Karpas-422 (cell line): Measurements from ENCODE around the gene TRPM3. TPM values are rescaled to one million over a fixed set of nuclear protein-coding genes. Genes with fewer than 3 reads are reported as not detected.

Experiments
- DNase-seq: peaks from one replicate; pipeline ENCODE4 v3.0.0-alpha.2; 2015
- H2AFZ ChIP-seq: fragments of 200-600 bp; sonication (generic); 2 replicates; pipeline ENCODE4 v1.6.1; 2014; ENCODE audit warnings: antibody characterized with exemption, low read length, mixed read lengths
- H3K27ac ChIP-seq: fragments of 200-600 bp; sonication (generic); 2 replicates; pipeline ENCODE4 v1.5.1; 2014; ENCODE audit warnings: mild to moderate bottlenecking, low read length, moderate library complexity
- H3K27me3 ChIP-seq: fragments of 200-600 bp; sonication (generic); 2 replicates; pipeline ENCODE4 v1.6.1; 2014; ENCODE audit warnings: low read length, mixed read lengths
- H3K36me3 ChIP-seq: fragments of 200-600 bp; sonication (generic); 2 replicates; pipeline ENCODE4 v1.6.1; 2014; ENCODE audit warnings: low read length, mixed read lengths; ENCODE audit not compliant: insufficient read depth
- H3K4me1 ChIP-seq: fragments of 200-600 bp; sonication (generic); 2 replicates; pipeline ENCODE4 v1.6.1; 2014; ENCODE audit warnings: mild to moderate bottlenecking, low read length, mixed read lengths
- H3K4me2 ChIP-seq: fragments of 200-600 bp; sonication (generic); 2 replicates; pipeline ENCODE4 v1.6.1; 2014; ENCODE audit warnings: low read length, low read depth, mild to moderate bottlenecking; ENCODE audit not compliant: poor library complexity, severe bottlenecking
- H3K4me3 ChIP-seq: fragments of 200-600 bp; sonication (generic); 2 replicates; pipeline ENCODE4 v1.5.1; 2014; ENCODE audit warnings: mild to moderate bottlenecking, antibody characterized with exemption, low read length, mixed read lengths
- H3K79me2 ChIP-seq: fragments of 200-600 bp; sonication (generic); 2 replicates; pipeline ENCODE4 v1.6.1; 2014; ENCODE audit warnings: mild to moderate bottlenecking, low read length, mixed read lengths
- H3K9ac ChIP-seq: fragments of 200-600 bp; sonication (generic); 2 replicates; pipeline ENCODE4 v1.6.0; 2014; ENCODE audit warnings: low read length
- H3K9me2 ChIP-seq: fragments of 200-600 bp; sonication (generic), shearing (Covaris generic); replicated peaks from 2 replicates; pipeline ENCODE4 v1.6.0; 2014; ENCODE audit warnings: mild to moderate bottlenecking, low read length, moderate library complexity; ENCODE audit not compliant: insufficient read depth
- H3K9me3 ChIP-seq: fragments of 300-700, 200-600 bp; sonication (generic); 2 replicates; pipeline ENCODE4 v1.6.1; 2014; ENCODE audit warnings: low read length, mixed read lengths
- H4K20me1 ChIP-seq: fragments of 200-600 bp; sonication (generic); 2 replicates; pipeline ENCODE4 v1.6.1; 2014; ENCODE audit warnings: mild to moderate bottlenecking, antibody characterized with exemption, low read length, low read depth; ENCODE audit not compliant: insufficient read depth
- total RNA-seq: library from RNA; depleted of rRNA; stranded (reverse); fragments of >200 nt; shearing (Covaris generic); gene quantifications from 2 replicates; pipeline ENCODE4 v1.2.3, GENCODE V29; 2014; ENCODE audit warnings: low replicate concordance

The TRPM3 gene
- total RNA-seq, 1 experiment from 2014 or later = not detected

DNA sequence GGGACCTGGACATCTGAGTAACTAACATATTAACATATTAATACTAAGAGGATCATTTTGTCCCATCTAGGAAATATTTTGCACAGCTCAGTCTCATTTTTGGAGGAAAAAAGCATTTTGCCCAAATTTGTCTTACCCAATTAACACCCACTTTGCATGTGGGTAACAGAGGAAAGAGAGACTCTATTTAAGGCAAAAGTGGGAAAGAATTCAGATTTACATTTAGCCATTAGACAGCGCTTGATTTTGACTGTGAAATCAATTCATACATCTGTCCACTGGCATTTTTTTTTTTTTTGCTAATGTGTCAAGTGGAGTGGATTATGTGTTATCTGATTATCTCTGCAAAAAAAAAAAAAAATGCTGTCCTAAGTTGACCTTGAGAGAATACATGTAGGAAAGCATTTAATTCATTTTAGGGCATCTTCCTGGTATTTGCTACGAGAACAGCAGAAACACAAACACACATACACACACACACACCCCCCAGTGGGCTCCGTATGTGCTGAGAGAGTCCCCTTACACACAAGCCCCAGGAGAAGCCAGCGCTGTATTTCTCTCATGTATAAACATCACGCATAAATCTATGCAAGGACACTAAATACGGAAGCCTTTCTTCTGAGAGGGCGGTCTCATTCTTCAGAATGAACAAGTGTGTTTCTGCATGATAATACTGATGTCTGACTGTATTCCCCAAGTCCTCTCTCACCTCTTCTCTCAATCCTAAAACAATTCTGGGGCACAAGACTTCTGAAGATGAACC is 505.0 kb downstream of the TRPM3 start:
- H3K27me3 ChIP-seq = no peaks in the 10 kb centered on the region
- H3K9me3 ChIP-seq = no peaks in the 10 kb centered on the region
- H3K27ac ChIP-seq = no peak overlapping the region
- H3K4me2 ChIP-seq = peak overlapping the region; percentile 36
- H4K20me1 ChIP-seq = no peaks in the 10 kb centered on the region
- DNase-seq = no peak
- H3K36me3 ChIP-seq = no peaks in the 10 kb centered on the region
- H3K79me2 ChIP-seq = no peaks in the 10 kb centered on the region
- peaks cover 25% of the 10 kb centered on the region for H3K4me1 ChIP-seq
- H3K4me3 ChIP-seq = no peak overlapping the region
- no peaks in the 10 kb centered on the region for H3K9me2 ChIP-seq
- no peak overlapping the region for H2AFZ ChIP-seq
- no peak overlapping the region for H3K9ac ChIP-seq

DNA sequence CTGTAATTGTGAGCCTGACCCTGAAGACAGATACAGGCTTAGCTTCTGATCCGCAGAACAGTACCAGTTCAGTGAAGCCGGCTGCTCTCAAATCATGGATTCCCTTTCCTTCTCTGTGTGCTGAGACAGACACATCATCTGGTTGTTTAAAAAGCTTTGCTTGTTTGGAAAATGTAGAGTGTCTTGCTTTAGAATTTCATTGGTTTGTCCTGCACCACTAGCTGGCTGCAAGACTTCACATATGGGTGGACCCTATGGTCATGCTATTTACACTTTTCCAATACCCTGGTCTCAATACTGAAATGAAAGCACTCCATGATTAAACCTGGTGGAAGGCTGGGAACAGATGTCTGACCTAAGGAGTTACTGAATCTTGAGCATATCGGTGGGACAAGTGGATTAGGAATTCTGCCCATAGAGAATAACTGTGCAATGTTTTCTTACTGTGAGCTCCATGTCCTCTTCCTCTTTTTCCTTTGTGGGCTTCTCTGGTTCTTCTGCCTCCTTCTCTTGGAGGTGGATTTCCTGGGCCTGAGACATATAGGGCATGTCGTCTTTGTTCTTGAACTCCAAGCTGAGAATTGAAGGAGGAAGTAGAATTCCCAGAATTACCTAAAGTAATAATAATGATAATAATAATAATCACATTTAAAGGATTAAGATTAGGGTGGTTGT is 505.8 kb downstream of the TRPM3 start:
- no peak for DNase-seq
- Histone ChIP-seq H3K4me3 (no peak overlapping the region; the same call in 1 of the 2 replicates), H2AFZ (no peak overlapping the region), H3K27me3 (no peaks in the 10 kb centered on the region), H3K36me3 (no peaks in the 10 kb centered on the region), H3K27ac (no peak overlapping the region), H3K79me2 (no peaks in the 10 kb centered on the region), H3K9ac (no peak overlapping the region), H4K20me1 (no peaks in the 10 kb centered on the region), H3K9me3 (no peaks in the 10 kb centered on the region), H3K9me2 (no peaks in the 10 kb centered on the region), H3K4me2 (peak overlapping the region; percentile 36), H3K4me1 (peaks cover 25% of the 10 kb centered on the region)

DNA sequence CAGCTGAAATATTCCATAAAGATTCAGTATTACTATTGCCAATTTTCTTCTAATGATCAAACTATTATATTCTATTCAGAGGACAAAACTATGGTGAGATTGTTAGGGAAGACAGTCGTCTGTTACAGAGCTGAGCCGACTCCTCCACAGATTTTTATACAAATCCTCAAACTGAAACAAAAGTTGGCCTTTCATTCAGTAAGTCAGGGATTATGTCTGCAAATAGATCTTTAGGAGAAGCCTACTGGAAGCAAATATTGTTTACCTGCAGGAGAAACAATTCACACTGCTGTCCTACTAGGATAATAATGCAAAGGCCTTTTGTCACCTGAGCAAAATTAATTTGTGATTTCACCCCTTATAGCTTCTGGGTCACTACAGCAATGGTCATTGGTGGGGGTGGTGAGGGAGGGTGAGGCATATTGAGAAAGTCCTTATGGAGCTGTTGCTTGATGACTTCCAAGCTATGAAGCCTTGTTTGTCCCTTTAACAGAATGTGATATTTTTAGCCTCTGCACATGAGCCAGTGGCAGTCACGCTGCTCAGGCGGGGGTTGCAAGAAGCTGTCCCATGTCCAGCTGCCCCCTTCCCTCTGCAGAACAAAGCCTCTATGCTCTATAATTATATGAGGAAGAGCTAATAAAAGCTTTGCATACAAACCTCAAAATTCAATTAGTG is 506.5 kb downstream of the TRPM3 start:
- Histone ChIP-seq H3K4me3 (no peak overlapping the region; the same call in 1 of the 2 replicates), H4K20me1 (no peaks in the 10 kb centered on the region), H3K4me1 (peaks cover 25% of the 10 kb centered on the region), H3K9ac (no peak overlapping the region), H3K36me3 (no peaks in the 10 kb centered on the region), H3K9me3 (no peaks in the 10 kb centered on the region), H3K4me2 (peak overlapping the region; percentile 36), H3K27me3 (no peaks in the 10 kb centered on the region), H3K79me2 (no peaks in the 10 kb centered on the region), H3K27ac (no peak overlapping the region), H2AFZ (no peak overlapping the region), H3K9me2 (no peaks in the 10 kb centered on the region)
- peak; percentile 44 for DNase-seq

- no peaks in the 10 kb centered on the region for H3K36me3 ChIP-seq
- H3K79me2 ChIP-seq = no peaks in the 10 kb centered on the region
- H4K20me1 ChIP-seq = no peaks in the 10 kb centered on the region
- H3K4me3 ChIP-seq = no peak overlapping the region
- H3K9me2 ChIP-seq = no peaks in the 10 kb centered on the region
- H3K4me1 ChIP-seq = peaks cover 28% of the 10 kb centered on the region
- H3K27ac ChIP-seq = no peak overlapping the region
- no peaks in the 10 kb centered on the region for H3K9me3 ChIP-seq
- no peak for DNase-seq
- H3K9ac ChIP-seq = no peak overlapping the region
- no peak overlapping the region for H3K4me2 ChIP-seq
- no peaks in the 10 kb centered on the region for H3K27me3 ChIP-seq
- H2AFZ ChIP-seq = no peak overlapping the region
These were observed 508.2 kb downstream of the TRPM3 start for GRCh38 chr9:70613024-70613768.

GRCh38 chr9:70610287-70610644 is 511.2 kb downstream of the TRPM3 start:
- H3K36me3 ChIP-seq = no peaks in the 10 kb centered on the region
- H3K27me3 ChIP-seq = no peaks in the 10 kb centered on the region
- H3K4me1 ChIP-seq = peaks cover 19% of the 10 kb centered on the region
- no peak for DNase-seq
- no peaks in the 10 kb centered on the region for H3K9me3 ChIP-seq
- no peak overlapping the region for H3K4me2 ChIP-seq
- no peak overlapping the region for H3K9ac ChIP-seq
- H3K79me2 ChIP-seq = no peaks in the 10 kb centered on the region
- H3K9me2 ChIP-seq = no peaks in the 10 kb centered on the region
- H3K27ac ChIP-seq = no peak overlapping the region
- no peak overlapping the region for H2AFZ ChIP-seq
- H4K20me1 ChIP-seq = no peaks in the 10 kb centered on the region
- H3K4me3 ChIP-seq = no peak overlapping the region

GRCh38 chr9:70609542-70610286 is 511.7 kb downstream of the TRPM3 start:
- DNase-seq = no peak
- H3K9me3 ChIP-seq = no peaks in the 10 kb centered on the region
- H3K79me2 ChIP-seq = no peaks in the 10 kb centered on the region
- peaks cover 13% of the 10 kb centered on the region for H3K4me1 ChIP-seq
- no peak overlapping the region for H3K27ac ChIP-seq
- no peaks in the 10 kb centered on the region for H3K9me2 ChIP-seq
- no peak overlapping the region for H3K4me2 ChIP-seq
- H2AFZ ChIP-seq = no peak overlapping the region
- H3K27me3 ChIP-seq = no peaks in the 10 kb centered on the region
- H4K20me1 ChIP-seq = no peaks in the 10 kb centered on the region
- H3K36me3 ChIP-seq = no peaks in the 10 kb centered on the region
- no peak overlapping the region for H3K9ac ChIP-seq
- H3K4me3 ChIP-seq = no peak overlapping the region

GRCh38 chr9:70609011-70609410 is 512.4 kb downstream of the TRPM3 start:
- Histone ChIP-seq H3K27ac (no peak overlapping the region), H3K36me3 (no peaks in the 10 kb centered on the region), H3K9me2 (no peaks in the 10 kb centered on the region), H3K9me3 (no peaks in the 10 kb centered on the region), H3K9ac (no peak overlapping the region), H2AFZ (no peak overlapping the region), H3K4me1 (peaks cover 12% of the 10 kb centered on the region), H4K20me1 (no peaks in the 10 kb centered on the region), H3K27me3 (no peaks in the 10 kb centered on the region), H3K79me2 (no peaks in the 10 kb centered on the region), H3K4me2 (no peak overlapping the region), H3K4me3 (no peak overlapping the region)
- DNase-seq = no peak
